Neural crest cell (in vitro differentiated cells): ENCODE measurements around the gene PSMF1. TPM values are rescaled to one million over a fixed set of nuclear protein-coding genes. Genes with fewer than 3 reads are reported as not detected.

ENCODE experiments used
- DNase-seq: peaks from one replicate; pipeline ENCODE4 v3.0.0; 2021; ENCODE audit warnings: low read depth, mixed read lengths, low spot score
- H3K27ac Mint-ChIP-seq: one replicate; pipeline ENCODE4 v1.8.0; 2021; ENCODE audit warnings: mild to moderate bottlenecking, mixed read lengths; ENCODE audit not compliant: unreplicated experiment
- H3K27me3 Mint-ChIP-seq: 2 replicates; pipeline ENCODE4 v1.8.0; 2021; ENCODE audit warnings: low read depth, mild to moderate bottlenecking, mixed read lengths
- H3K36me3 Mint-ChIP-seq: 2 replicates; pipeline ENCODE4 v1.8.0; 2021; ENCODE audit warnings: low read depth, mild to moderate bottlenecking, mixed read lengths
- H3K4me1 Mint-ChIP-seq: 2 replicates; pipeline ENCODE4 v1.8.0; 2021; ENCODE audit warnings: mixed read lengths
- H3K4me3 Mint-ChIP-seq: one replicate; pipeline ENCODE4 v1.8.0; 2021; ENCODE audit warnings: mild to moderate bottlenecking, mixed read lengths
- H3K9me3 Mint-ChIP-seq: 2 replicates; pipeline ENCODE4 v1.8.0; 2021; ENCODE audit warnings: mixed read lengths
- CTCF ChIP-seq: fragments of 200-600 bp; sonication (generic); conservative IDR thresholded peaks from 2 replicates; pipeline ENCODE4 v1.5.0; 2021; ENCODE audit warnings: antibody characterized with exemption, mild to moderate bottlenecking
- total RNA-seq: library from RNA; stranded (reverse); gene quantifications from 2 replicates; pipeline ENCODE4 v1.2.1, GENCODE V29; 2021

Gene PSMF1
- total RNA-seq, 1 donor from 2014 or later = 107 TPM

DNA sequence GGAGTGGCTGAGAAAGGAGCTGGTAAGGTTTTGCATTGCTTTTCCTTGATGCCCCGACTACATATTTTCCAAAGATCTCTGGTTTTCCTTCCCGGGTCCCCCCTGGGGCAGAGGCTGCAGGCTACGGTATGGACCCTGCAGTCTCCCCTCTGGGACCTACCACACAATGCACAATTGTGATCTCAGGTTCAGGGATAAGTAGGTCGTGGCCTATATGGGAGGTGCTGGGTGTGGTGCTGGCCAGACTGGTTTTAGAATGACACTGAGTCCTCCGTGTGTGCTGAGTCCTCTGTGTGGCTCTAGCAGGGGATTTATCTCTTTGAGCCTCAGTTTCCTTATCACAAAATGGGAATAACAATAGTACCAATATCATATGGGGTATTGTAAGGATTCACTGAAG lies 85.2 kb downstream of the PSMF1 start:
- no peak for TF ChIP-seq CTCF
- Mint-ChIP-seq H3K27me3 (peaks cover 13% of the 10 kb centered on the region), H3K4me1 (no peaks in the 10 kb centered on the region), H3K9me3 (no peaks in the 10 kb centered on the region), H3K4me3 (no peak overlapping the region), H3K27ac (no peak overlapping the region), H3K36me3 (no peaks in the 10 kb centered on the region)
- no peak for DNase-seq

DNA sequence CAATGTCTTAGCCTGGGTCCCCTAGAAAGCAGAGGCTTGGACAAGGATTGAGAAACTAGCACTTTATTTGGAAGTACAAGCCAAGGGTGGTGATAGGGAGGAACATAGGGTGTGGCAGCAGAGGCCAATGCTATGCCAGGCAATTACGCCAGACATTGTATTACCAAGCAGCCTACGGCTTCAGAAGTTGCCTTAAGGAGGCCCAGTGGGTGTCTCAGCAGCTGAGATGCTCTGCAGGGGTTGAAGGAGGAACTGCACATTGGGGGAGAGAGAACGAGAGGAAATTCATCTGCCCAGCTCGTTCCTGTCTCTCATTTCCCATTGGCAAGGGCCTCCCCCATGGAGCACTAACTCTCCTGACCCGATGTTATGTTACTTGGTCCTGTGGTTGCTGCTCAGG lies 85.7 kb downstream of the PSMF1 start:
- no peak for DNase-seq
- H3K27ac Mint-ChIP-seq = no peak overlapping the region
- no peaks in the 10 kb centered on the region for H3K9me3 Mint-ChIP-seq
- no peak for TF ChIP-seq CTCF
- no peaks in the 10 kb centered on the region for H3K4me1 Mint-ChIP-seq
- H3K27me3 Mint-ChIP-seq = peaks cover 18% of the 10 kb centered on the region
- H3K36me3 Mint-ChIP-seq = no peaks in the 10 kb centered on the region
- H3K4me3 Mint-ChIP-seq = no peak overlapping the region

DNA sequence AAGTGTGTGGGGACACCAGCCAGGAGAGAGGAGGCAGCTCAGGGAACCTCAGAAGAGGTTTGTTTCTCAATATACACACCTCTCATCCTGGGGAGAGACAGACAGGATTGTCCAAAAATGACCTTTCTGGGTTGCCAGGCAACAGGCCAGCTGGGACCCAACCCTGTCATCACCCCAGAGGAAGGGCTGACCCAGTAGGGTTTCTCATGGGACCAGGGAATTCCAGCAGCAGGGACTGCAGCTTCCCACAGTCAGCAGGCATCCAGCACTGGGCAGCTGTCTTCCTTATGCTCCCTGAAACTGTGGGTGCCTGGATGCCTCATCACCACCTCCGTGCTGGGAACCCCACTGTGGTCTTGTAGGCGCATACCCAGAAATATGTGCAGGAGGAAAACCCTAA lies 86.2 kb downstream of the PSMF1 start:
- no peak for TF ChIP-seq CTCF
- no peaks in the 10 kb centered on the region for H3K4me1 Mint-ChIP-seq
- peaks cover 22% of the 10 kb centered on the region for H3K27me3 Mint-ChIP-seq
- H3K9me3 Mint-ChIP-seq = no peaks in the 10 kb centered on the region
- no peak overlapping the region for H3K4me3 Mint-ChIP-seq
- no peak for DNase-seq
- H3K36me3 Mint-ChIP-seq = no peaks in the 10 kb centered on the region
- H3K27ac Mint-ChIP-seq = no peak overlapping the region

DNA sequence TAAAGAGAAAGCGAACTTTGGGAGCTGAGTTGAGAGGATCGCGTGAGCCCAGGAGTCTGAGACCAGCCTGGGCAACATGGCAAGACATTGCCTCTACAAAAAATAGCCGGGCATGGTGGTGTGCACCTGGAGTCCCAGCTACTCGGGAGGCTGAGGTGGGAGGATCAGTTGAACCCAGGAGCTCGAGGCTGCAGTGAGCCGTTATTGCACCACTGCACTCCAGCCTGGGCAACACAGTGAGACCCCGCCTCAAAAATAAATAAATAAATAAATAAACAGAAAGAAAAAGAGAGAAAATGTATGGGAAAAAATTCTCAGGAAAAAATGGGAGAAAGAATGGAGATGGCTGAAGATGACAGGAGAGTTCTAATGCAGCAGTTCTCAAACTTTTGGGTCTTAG lies 87.4 kb downstream of the PSMF1 start:
- Mint-ChIP-seq H3K4me3 (no peak overlapping the region), H3K36me3 (no peaks in the 10 kb centered on the region), H3K9me3 (no peaks in the 10 kb centered on the region), H3K27me3 (peaks cover 32% of the 10 kb centered on the region), H3K4me1 (no peaks in the 10 kb centered on the region), H3K27ac (no peak overlapping the region)
- TF ChIP-seq CTCF = no peak
- DNase-seq = no peak

- H3K36me3 Mint-ChIP-seq = no peaks in the 10 kb centered on the region
- peaks cover 37% of the 10 kb centered on the region for H3K27me3 Mint-ChIP-seq
- no peaks in the 10 kb centered on the region for H3K4me1 Mint-ChIP-seq
- H3K4me3 Mint-ChIP-seq = no peak overlapping the region
- TF ChIP-seq CTCF = no peak
- H3K27ac Mint-ChIP-seq = no peak overlapping the region
- H3K9me3 Mint-ChIP-seq = no peaks in the 10 kb centered on the region
- no peak for DNase-seq
These were observed 88.2 kb downstream of the PSMF1 start for GRCh38 chr20:1206366-1207148.
